ENCODE measurements around the gene MCOLN2.

MCOLN2 gene

DNA sequence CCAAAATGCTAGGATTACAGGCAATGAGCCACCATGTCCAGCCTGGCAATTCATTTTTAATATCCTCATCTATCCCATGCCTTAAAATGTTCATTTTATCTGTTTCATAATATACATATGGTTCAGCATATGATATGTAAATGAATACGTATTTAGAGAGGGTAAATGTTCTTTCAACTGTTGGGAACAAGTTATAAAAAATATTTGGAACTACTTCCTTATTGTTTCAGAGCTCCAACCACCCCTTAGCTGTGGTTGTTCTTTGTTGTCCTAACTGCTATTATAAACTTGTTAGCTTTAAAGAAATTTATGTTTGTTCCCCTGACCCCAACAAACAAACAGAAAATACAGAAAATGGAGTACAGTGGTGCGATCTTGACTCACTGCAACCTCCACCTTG is 14.5 kb downstream of the MCOLN2 start:
- DNase-seq = no peak

DNA sequence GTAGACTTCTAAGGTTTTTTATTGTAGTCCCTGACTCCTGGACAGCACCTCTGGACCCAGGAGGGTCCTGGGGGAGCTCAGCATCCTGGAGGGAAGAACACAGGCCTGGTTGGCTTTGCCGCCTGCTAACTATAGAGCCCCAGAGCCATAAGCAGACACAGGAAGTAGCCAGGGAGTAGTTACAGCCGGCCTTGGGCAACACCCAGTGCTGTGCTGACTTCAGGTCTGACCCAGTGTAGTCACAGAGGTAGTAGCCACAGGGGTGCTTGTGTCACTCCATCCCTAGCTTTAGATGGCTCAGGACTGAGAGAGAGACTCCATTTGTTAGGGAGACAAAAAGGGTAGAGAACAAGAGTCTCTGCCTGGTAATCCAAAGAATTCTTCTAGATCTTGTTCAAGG is 21.9 kb downstream of the MCOLN2 start:
- DNase-seq = no peak

DNA sequence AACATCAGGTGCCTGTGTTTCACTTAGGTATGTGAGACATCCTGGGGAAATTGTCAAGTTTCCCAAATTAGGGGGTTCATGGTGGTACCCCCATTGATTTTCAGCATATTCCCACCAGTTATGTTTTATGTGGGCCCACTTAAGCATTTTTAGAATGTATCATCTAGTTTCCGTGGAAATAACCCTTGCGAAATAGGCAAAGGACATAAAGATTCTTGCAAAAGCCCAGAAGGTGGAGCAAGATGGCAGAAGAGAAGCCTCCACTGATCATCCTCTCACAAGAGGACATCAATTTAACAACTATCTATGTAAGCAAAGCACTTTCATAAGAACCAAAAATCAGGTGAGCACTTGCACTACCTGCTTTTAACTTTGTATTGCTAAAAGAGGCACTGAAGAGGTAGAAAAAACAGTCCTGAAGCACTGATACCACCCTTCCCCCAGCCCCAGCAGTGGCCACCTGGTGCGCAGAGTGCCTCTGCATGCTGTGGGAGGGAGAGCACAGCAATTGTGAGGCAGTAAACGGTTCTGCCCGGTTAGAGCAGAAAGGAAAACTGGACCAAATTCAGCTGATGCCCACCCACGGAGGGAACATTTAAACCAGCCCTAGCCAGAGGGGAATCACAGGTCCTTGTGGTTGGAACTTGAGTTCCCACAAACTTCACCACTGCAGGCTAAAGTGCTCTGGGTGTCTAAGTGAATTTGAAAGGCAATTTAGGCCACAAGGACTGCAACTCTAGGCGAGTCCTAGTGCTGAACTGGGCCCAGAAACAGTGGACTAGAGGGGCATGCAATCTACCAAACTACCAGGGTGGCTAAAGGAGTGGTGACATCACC is 23.2 kb downstream of the MCOLN2 start:
- DNase-seq = no peak

DNA sequence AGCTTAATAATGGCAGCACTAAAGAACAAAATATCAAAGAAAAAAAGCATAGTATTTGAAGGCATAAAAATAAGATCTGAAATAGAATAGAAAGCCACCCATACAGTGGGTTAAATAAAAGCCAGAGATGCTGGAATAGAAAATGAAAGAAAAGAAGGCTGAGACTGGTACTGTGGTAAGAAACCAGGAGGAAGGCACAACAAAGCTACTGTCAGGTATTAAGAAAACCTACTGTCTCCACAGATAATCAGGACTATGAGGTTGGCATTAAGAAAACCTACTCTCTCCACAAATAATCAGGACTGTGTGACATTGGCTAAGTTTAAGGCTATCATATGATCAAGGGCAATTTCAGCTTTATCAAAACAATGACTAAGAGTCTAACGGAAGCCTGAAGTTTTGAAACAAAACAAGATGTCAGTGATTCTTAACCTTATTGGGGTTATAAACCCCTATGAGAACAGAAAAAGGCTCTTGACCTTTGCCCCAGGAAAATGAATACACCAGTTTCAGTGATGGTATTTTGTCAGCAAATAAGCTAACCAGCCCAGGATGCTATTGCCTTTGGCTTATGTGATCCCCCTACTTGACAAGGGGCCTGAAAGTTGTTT is 24.4 kb downstream of the MCOLN2 start:
- DNase-seq = no peak

DNA sequence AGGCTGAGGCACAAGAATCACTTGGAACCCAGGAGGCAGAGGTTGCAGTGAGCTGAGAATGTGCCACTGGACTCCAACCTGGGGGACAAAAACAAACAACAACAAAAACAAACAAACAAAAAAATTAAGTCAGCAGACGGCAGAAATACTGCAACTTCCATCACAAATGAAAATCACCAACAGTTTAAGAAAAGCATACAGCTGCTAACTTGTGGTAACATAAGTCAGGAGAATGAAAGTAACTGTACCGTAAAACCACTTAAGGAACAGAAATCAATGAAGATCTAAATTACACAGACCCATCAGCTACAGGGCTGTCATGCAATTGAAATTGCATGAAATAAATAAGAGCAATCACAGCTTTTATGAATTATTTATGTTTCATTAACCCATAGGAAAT is 25.0 kb downstream of the MCOLN2 start:
- no peak for DNase-seq

DNA sequence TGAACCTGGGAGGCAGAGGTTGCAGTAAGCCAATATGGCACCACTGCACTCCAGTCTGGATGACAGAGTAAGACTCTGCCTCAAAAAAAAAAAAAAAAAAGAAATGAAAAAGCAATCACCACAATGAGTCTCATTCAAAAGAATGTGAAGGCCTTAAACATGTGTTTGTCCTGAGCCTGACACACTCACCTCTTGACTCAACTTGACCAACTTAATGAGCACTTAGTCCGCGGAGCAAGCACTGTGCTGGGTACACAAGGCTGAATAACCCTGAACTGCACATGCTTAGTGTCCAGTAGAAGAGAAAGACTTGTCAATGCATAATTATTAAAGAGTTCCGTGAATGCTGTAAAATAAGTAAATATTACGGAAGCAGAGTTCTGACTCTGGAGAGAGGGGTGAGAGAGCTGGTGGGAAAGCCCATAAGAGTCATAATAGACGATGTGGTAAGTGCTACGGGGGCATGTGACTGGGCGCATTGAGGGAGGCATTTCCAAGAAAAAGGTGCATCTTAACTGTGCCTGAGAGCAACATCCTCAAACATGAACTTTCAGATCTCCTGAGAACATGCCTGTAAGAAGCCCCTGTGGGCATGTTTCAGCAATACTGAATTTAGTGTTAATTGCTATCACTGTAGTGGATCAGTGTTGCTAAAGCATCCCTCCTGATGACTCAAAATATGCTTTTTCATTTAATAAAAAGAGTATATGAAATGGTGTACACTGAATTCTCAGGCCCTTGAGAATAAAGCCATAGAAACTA is 27.2 kb downstream of the MCOLN2 start:
- DNase-seq = no peak

DNA sequence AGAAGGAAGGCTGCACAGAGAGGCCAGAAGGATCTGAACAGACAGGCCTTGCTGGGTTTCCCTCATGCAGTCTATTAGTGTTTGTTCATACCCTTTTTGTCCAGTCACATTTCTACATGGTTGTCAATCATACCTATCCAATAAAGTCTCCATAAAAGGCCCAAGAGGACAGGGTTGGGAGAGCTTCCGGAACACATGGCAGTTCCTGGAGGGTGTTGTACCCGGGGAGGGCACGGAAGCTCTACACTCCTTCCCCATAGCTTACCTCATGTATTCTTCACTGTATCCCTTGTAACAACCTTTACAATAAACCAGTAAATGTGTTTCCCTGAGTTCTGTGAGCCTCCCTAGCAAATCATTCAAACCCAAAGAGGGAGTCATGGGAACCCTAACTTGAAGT is 28.0 kb downstream of the MCOLN2 start:
- no peak for DNase-seq

DNA sequence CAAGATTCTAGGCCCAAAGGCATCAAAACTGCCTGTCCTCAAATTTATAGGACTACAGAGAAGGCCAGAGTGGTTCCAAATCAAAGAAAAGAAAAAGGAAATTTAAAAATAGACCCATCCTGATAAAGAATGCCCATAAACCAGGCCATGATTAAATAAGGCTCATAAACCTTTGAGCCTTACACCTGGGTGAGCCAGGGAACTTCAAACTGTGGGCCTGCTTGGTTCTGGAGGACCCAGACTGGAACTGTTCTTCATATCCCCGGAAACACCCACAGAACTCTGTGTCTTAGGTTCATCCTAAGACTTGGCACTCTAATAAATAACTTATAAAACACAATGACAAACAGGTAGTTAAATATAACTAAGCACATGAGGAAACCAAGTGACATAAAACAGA is 28.8 kb downstream of the MCOLN2 start:
- no peak for DNase-seq

DNA sequence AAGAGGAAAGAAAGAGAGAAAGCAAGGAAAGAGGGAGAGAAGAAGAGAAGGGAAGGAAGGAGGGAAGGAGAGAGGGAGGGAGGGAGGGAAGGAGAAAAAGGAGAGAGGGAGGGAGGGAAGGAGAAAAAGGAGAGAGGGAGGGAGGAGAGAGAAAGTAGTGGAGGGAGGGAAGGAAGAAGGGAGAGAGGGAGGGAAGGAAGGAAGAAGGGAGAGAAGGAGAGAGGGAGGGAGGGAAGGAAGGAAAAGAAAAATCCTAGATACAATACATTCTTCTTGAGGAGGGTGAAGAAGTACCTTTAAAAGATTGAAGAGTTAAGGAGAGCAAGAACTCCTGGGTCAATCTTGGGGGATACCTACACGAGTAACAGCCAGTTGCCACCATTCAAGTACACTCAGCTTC is 29.2 kb downstream of the MCOLN2 start:
- no peak for DNase-seq

DNA sequence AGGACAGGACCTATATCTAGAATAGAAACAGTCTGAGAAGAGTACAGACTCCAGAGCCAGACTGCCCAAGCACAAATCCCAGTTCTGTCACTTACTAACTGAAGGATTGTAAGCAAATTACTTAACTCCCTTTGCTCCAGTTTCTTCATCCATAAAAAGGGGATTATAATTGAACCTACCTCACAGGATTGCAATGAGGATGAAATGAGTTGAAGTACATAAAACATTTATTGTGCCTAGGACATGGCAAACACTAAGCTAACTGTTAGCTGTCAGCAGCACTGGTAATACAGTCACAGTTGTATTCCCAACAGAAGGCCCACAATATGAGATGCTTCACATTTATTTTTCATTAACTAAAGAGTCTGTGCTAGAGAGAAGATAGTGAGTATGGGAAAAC is 33.9 kb downstream of the MCOLN2 start:
- DNase-seq = no peak

DNA sequence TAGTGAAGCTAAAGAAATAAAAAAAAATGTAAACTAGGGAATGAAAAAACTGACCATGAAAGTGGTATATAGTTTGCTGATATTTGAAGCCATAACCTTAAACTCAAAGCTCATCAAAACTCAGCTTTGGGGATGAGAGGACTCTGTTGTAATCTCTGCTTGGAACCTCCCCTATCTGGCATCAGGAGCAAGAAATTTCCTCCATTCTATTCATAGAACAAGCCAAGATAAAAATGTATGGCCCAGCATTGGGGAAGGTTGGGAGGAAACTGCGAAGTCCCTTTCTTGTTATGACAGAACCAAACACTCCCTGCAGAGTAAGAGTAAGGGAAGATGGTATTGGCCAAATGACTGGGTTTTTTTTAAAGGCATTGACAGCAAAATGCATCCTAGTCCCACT is 35.6 kb downstream of the MCOLN2 start:
- no peak for DNase-seq

DNA sequence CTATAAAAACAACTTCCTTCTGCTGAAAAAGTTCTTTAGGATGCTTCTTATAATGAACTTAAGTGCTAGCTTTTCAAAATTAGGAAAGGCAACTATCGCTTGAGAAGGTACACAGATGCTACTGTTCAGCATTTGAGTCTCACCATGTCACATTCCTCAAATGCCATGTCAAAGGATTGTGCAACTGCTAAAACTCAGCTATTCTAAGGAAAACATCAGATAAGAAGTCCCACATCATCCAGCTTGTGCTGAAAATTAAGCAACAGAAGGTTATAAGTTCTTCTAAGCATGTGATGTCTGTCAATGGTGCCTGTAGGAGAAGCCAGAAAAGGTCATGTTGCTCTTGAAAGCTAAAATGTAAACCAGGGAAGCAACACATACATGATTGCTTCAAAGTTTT is 36.5 kb downstream of the MCOLN2 start:
- no peak for DNase-seq

DNA sequence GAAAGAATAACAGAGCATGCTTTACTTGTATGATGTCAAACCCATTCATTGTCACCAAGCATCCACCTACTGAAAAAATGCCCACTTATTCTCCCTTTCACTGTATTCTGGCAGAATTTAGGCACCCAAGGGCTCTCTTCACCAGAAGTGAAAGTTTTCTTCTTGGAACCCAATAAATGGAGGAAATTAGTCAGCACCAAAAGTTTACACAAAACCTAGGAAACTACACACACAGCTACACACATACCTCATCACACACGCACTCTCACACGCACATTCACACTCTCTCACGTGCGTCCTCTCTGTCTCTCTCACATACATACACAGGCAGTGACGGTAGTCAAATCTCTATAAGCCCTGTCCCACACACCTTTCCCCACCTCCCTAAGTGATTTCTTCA is 37.6 kb downstream of the MCOLN2 start:
- DNase-seq = no peak

DNA sequence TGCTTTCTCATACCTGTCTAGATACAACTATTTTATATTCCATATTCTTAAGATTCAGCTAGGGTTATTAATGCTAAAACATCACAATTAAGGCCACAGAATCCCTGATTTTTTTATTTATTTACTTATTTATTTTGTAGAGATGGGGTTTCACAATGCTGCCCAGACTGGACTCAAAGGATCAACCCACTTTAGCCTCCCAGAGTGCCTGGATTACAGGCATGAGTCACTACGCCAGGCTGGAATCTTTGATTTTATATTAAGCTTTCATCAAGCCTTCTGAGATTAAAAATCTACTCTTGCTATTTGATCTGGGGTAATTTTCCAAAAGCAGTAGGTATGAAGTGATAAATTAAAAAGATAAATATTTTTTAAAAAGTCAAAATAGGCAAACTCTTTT is 38.9 kb downstream of the MCOLN2 start:
- DNase-seq = no peak

DNA sequence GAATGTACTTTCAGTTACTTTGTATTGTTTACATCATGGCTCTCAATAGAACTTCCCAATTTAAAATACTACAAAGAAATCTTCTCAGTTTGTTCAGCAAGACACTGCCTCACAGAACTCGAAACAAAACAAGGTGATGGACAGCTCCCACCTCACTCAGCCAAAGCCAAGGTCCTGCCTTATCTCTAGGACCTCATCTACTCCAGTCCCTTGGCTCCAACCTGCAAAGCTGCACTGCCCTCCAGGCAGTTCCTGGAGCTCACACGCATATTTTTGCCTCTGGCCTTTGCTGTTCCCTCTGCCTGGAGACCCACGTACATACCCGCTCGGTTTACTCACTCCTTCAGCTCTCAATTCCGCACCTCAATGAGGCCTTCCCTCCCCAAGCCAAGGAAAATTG is 40.3 kb downstream of the MCOLN2 start:
- no peak for DNase-seq

DNA sequence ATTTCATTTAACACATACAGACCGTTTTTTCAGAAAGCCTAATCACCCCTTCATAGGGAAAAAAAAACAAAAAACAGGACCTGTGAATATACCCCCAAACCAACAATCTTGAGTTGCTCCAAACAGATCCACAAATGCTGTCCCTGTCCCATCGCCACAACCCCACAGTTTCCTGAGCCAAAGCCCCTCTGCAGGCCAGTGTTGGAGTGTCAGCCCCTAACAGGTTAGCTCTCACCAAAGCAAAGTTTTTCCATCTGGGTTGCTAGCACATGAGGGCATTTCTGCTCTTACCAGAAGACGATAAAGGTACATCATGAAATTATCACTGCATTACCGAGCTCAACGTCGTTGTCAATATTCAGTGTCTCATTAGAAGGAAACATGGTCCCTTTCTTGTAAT is 40.8 kb downstream of the MCOLN2 start:
- DNase-seq = no peak

DNA sequence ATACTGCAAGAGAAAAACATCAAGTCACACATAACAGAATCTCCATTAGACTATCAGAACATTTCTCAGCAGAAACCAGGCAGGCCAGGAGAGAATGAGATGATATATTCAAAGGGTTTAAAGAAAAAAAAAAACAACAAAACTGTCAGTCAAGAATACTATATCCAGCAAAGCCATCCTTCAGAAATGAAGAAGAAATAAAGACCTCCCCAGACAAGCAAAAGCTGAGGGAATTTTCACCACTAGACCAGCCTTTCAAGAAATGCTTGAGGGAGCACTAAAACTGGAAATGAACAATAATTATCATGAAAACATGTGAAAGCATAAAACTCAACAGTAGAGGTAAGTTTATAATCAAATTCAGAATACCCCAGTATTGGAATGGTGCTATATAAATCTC is 47.2 kb downstream of the MCOLN2 start:
- no peak for DNase-seq

DNA sequence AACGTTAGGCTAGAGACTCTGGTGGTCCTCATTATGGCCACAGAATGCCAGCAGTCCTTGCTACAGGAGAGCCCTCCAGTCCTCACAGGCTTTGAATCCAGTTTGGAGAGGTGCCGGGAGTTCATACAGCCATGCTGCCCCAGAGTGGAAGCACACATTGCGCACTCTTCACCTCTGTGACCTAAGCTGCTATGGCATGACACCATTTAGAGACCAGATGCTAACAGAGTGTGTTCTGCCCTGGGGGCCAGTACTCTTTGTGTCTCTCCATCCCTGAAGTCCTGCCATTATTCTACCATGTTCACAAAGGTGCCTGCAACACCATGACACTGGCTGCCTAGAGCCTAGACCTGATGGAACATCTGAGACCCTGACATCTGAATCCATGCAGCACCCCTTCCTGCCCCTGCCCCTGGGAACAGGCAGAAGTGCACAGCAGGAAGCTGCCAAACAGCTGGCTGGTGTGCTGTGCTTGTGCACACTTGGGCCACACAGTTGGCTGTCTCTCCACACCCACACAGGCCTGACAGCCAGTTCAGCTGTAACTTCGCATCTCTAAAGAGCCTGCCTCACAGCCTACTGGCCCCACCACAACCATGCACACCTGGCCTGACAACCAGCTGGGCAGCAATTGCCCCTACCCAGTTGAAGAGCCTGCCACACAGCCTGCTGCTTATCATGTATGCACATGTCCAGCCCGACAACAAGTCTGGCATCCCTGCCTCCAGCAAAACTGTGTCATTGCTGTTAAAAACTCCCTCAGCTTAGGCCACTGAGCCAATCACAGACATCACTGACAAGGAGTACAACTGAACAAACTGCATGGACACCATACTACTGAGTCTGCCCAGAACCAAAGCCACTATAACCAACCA is 49.1 kb downstream of the MCOLN2 start:
- no peak for DNase-seq

DNA sequence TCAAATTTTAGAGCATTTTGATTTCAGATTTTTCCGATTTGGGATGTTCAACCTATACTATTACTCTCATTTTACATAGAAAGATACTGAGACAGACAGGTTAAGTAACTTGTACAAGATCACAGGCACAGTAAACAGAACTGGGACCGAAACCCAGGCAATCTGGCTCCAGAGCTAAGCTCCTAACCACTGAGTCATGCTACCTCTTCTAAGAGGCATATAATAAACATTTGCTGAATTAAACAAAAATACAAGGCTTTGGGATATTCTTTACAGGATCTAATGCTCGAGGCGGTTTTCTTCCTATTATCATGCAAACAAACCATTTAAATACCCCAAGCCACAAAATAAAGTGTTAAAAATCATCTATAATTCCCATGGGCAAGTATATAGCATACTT is 50.3 kb downstream of the MCOLN2 start:
- no peak for DNase-seq

DNA sequence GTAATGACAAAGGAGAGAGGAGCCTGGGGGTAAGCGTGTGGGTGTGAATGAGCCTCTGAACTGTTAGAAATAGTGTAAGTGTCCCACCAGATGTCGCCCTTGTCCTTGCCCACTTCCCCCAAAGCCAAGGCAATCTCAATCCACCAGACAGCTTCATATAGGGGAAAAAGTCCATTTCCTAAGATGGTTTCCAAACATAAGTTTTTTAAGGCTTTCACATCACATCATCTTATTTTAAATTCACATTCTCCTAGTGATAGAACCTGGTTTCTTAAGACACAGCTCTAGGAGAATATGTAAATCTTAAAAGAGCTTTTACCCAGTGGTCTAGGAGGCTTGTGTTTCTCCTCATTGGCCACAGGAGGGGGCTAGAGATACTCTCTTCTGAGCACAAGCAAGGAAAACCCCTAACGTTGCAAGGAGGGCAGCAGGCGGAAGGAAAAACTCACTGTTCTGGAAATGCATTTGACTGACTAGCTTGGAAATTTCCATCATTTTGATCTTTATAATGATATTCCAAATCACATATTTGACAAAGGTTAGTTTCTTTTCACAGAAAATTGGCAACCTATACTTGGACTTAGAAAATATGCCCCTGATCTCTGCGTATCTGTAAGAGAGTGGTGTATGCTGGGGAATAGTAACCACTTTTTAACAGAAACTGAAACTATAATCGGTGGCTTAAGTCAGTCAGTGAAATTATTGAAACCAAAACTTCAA is 52.0 kb downstream of the MCOLN2 start:
- DNase-seq = peak; percentile 54 to 91

DNA sequence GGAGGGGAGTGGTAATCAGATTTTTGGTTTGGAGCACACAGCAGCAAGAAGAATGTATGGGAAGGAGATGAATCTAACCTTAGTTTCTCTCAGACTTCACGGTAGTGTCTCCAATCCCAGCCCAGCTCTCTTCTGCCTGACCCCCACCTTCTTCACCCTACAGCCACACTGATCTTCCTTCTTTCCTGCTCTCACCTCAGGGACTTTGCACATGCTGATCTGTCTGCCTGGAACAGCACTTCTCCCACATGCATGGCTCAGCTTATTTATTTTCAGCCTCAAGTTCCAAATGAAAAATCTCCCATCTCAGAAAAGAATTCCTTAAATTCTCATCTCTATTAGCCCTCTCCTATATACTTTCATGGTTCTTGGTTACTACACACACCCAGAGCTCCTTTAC is 55.1 kb downstream of the MCOLN2 start:
- no peak for DNase-seq

DNA sequence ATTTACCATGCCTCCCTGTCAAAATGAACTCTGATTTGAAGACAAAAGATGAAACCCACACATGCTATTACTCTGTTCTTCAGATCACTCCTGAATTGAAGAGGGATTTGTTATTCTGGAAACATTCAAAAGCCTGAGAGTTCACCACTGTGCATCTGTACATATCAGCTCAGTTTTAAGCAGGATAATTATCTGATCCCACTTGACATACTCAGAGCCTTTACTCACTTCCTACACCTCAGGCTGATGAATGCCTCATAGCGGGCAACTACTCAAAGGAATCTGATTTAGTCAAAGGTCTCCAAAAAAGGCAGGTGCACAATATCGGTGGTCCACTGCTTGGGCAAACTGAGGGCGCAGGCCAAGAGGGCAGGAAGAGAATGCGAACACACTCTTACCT is 56.4 kb downstream of the MCOLN2 start:
- no peak for DNase-seq

Measured in hippocampal formation (tissue), 2 donors.